K562 treated with DMSO at 1 percent for 48 hours (cell line): Measurements from ENCODE around the gene MEIOB. TPM values are rescaled to one million over a fixed set of nuclear protein-coding genes. Genes with fewer than 3 reads are reported as not detected.

Experiments
- total RNA-seq: library from RNA; unstranded; fragments of 300-600 nt; gene quantifications from 2 replicates; pipeline ENCODE4 v1.2.3, GENCODE V29; 2022; ENCODE audit warnings: low replicate concordance; ENCODE audit errors: extremely low read depth

Gene MEIOB
- total RNA-seq, result not detected in 2 replicates

DNA sequence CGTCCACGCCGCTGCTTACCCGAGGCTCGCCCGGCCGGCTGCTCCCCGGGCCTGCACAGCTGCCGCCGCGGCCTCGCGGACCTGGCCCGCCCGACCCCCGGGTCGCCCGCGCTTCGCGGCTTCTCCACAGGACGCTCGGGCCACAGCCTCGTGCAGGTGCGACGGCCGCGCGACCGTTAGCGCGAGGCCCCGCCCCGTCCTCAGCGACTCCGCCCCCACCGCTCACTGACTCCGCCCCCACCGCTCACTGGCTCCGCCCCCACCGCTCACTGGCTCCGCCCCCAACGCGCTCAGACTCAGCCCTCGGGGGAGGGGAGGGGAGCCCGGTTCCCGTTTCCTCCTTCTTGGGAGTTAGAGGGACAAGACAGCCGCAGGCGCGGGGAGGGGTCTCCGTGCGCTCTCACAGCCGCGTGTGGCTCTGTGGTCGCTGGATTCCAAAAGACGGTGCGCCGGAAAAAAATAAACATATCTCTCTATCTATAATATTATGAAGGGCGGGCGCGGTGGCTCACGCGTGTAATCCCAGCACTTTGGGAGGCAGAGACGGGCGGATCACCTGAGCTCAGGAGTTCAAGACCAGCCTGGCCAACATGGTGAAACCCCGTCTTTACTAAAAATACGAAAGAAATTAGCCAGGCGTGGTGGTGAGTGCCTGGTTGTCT is at the start of gene MEIOB:
Gene MEIOB (minus strand): TSS at position 191 of the 662 bp plus-strand sequence. CDS start 3,989 bp downstream, outside the sequence.

DNA sequence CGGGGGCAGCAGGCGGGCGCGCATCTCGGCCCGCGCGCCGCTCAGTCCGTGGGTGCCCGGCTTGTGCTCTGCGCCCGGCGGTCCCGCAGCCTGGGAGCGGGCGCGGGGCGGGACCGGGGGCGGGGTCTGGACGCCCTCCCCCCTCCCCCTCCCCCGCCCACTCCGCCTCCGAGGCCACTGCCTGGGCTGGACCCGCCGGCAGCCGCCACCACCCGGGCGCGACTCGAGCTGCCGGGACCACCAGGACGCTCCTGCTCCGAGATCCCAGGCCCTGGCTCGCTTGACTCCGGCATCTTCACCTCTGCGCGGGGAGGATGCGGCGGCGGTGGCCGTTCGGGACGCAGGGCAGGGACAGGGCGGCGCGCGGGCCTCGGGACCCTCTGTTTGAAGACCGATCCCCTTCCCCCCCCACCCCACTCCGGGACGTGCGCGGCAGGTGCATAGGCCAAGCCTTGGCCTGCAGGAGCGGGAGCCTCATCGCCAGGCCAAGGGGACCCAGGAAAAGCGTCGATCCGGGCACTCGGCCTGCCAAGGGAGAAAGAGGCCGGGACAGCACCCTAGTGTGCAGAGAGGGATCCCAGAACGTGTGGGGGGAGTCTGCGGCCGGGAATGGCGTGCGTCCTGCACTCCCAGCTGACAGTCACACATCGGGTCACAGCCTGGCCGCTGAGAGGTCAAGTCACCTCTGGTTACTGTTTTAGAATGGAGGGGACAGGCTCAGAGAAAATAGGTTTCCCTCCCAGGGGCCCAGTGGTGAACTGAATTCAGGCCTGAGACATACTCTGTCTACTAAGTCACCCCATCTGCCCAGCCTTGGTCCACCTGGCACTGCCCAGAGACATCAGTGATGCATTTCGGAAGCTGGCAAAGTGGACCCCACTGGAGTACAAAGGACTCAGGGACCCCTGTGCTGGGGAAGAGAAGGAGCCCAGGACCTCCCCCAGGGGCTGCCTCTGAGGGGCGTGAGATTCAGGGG is 46.7 kb upstream of the MEIOB start, which contains the start of gene HS3ST6:
Gene HS3ST6 (minus strand): TSS at position 65 of the 976 bp plus-strand sequence. CDS start 92 bp downstream, outside the sequence.

DNA sequence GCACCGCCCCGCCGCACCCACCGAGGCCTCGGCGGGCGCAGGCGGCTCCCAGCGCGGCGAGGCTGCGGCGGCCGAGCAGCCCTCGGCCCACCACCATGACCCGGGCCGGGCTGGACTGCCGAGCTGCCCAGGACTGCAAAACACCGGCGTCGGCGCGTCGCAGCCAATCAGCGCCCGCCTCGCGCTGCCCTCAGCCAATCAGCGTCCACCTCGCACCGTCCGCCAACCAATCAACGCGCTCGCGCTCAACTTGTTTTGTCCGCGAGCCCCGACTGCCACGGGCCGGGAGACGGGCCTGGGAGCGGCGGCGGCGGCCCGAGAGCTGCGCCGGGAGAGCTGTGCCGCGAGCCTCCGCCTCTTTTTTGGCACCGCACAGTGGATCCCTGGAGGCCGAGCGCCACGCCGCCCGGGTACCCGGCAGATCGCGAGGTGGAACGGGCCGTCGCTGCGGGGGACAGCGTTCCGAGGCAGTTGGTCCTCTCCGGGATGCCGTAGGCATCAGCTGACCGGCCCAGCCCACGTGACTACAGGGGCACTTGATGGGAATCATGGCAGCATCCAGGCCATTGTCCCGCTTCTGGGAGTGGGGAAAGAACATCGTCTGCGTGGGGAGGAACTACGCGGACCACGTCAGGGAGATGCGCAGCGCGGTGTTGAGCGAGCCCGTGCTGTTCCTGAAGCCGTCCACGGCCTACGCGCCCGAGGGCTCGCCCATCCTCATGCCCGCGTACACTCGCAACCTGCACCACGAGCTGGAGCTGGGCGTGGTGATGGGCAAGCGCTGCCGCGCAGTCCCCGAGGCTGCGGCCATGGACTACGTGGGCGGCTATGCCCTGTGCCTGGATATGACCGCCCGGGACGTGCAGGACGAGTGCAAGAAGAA is 45.0 kb downstream of the MEIOB start, which contains the start of the genes FAHD1 and HAGH:
Gene FAHD1 (plus strand): TSS at position 516 of the 883 bp plus-strand sequence. CDS start 33 bp downstream, at position 549.
Gene HAGH (minus strand): TSS at position 135 of the 883 bp plus-strand sequence. CDS start 38 bp downstream, at position 97.

GRCh38 chr16:1793578-1794220 is 78.3 kb downstream of the MEIOB start, which contains the start of gene IGFALS:
IGFALS (minus strand) TSS chr16:1793705; CDS start chr16:1793652, 53 bp downstream.

Other genes starting within 250 kb of the MEIOB start
- not detected in 2 replicates for gene JPT2, start 193.9 kb downstream of the MEIOB start, total RNA-seq
- gene MAPK8IP3, start 166.0 kb downstream of the MEIOB start, total RNA-seq, result not detected in 2 replicates
- not detected in 2 replicates for gene NME3, start 100.6 kb downstream of the MEIOB start, total RNA-seq
- not detected in 2 replicates for gene EME2, start 99.4 kb downstream of the MEIOB start, total RNA-seq
- not detected in 2 replicates for gene MRPS34, start 99.0 kb downstream of the MEIOB start, total RNA-seq
- not detected in 2 replicates for gene SPSB3, start 89.6 kb downstream of the MEIOB start, total RNA-seq
- gene NUBP2, start 89.2 kb downstream of the MEIOB start, total RNA-seq, result 502 TPM in 1 of 2 replicates, not detected in the other
- not detected in 2 replicates for gene IGFALS, start 78.5 kb downstream of the MEIOB start, total RNA-seq
- not detected in 2 replicates for gene HAGH, start 45.3 kb downstream of the MEIOB start, total RNA-seq
- gene FAHD1, start 45.0 kb downstream of the MEIOB start, total RNA-seq, result not detected in 2 replicates
- not detected in 2 replicates for gene HS3ST6, start 46.3 kb upstream of the MEIOB start, total RNA-seq
- gene MSRB1, start 71.0 kb upstream of the MEIOB start, total RNA-seq, result not detected in 2 replicates
- gene RPL3L, start 82.5 kb upstream of the MEIOB start, total RNA-seq, result not detected in 2 replicates
- not detected in 2 replicates for gene NDUFB10, start 87.4 kb upstream of the MEIOB start, total RNA-seq
- 4,281 and 4,927 TPM in 2 replicates for gene RPS2, start 92.7 kb upstream of the MEIOB start, total RNA-seq
- not detected in 2 replicates for gene RNF151, start 94.7 kb upstream of the MEIOB start, total RNA-seq
- not detected in 2 replicates for gene TBL3, start 99.9 kb upstream of the MEIOB start, total RNA-seq
- gene NOXO1, start 109.3 kb upstream of the MEIOB start, total RNA-seq, result not detected in 2 replicates
- gene GFER, start 112.0 kb upstream of the MEIOB start, total RNA-seq, result not detected in 2 replicates
- not detected in 2 replicates for gene SYNGR3, start 117.8 kb upstream of the MEIOB start, total RNA-seq
- not detected in 2 replicates for gene ZNF598, start 137.7 kb upstream of the MEIOB start, total RNA-seq
- not detected in 2 replicates for gene NPW, start 147.6 kb upstream of the MEIOB start, total RNA-seq
- not detected in 2 replicates for gene NHERF2, start 154.7 kb upstream of the MEIOB start, total RNA-seq
- not detected in 2 replicates for gene NTHL1, start 175.7 kb upstream of the MEIOB start, total RNA-seq
- not detected in 2 replicates for gene TSC2, start 175.8 kb upstream of the MEIOB start, total RNA-seq